K562 (cell line): ENCODE data around the gene GPRIN2. TPM values are rescaled to one million over a fixed set of nuclear protein-coding genes. Genes with fewer than 3 reads are reported as not detected.
A peak's percentile ranks its signal among the peaks of the same experiment; 100 is the strongest.

Source experiments
- ATAC-seq: fragments of 200-7000 bp; cut with Tn5 transposase; 3 replicates; pipeline ENCODE4 v1.9.1; 2020; ENCODE audit warnings: moderate library complexity
- BruUV-seq: library from RNA; stranded (reverse); fragments of 400-500 nt; replicated peaks from 2 replicates; lab custom pipeline; 2021; lab: Mats Ljungman, UMichigan
- CTCF ChIA-PET: fragments of 300-600 bp; formaldehyde crosslinking; extraction: SDS; loops from one replicate; lab custom pipeline; 2021; ENCODE audit warnings: low intra/inter-chr PET ratio; lab: Yijun Ruan, JAX
- POLR2A ChIA-PET: fragments of 300-600, 350-650 bp; sonication (Branson Sonifier 250); formaldehyde crosslinking; extraction: SDS; loops from one replicate; lab custom pipeline; 2021; ENCODE audit warnings: antibody characterized with exemption, inconsistent platforms; lab: Yijun Ruan, JAX
- DNase-seq, 4 experiments: peaks; one replicate each; pipeline versions ENCODE4 v3.0.0 to v3.0.0-alpha.2; 2011 to 2018; ENCODE audit warnings: low spot score in 3 of 4, mixed read lengths in 3 of 4; ENCODE audit errors: extremely low read depth in 1 of 4
- FAIRE-seq: peaks from 2 replicates; lab custom pipeline; 2011; peaks lifted over from hg19 to GRCh38; lab: Jason Lieb, UNC
- H2AFZ ChIP-seq: 2 replicates; pipeline ENCODE4 v1.6.0; 2011; ENCODE audit warnings: low read depth, low read length, control low read depth, inconsistent platforms
- H3K27ac ChIP-seq: fragments of 200-600 bp; 3 replicates; pipeline ENCODE4 v1.8.0; 2011; ENCODE audit warnings: low read depth, mild to moderate bottlenecking, control low read depth, inconsistent platforms, low read length, moderate library complexity, mixed read lengths; ENCODE audit errors: extremely low read depth
- H3K27me3 ChIP-seq, 2 experiments: fragments of 300-600 bp in 1 of 2; 2 replicates in 1 of 2; 3 replicates in 1 of 2; pipeline versions ENCODE4 v1.6.0 to v1.8.0; 2011; ENCODE audit warnings: inconsistent platforms in 2 of 2, low read length in 2 of 2, mild to moderate bottlenecking in 1 of 2, mixed read lengths in 1 of 2, moderate library complexity in 1 of 2; ENCODE audit not compliant: control insufficient read depth in 2 of 2, insufficient read depth in 2 of 2
- H3K36me3 ChIP-seq: fragments of 300-600 bp; 3 replicates; pipeline ENCODE4 v1.8.0; 2011; ENCODE audit warnings: mild to moderate bottlenecking, low read length, inconsistent platforms; ENCODE audit not compliant: control insufficient read depth, insufficient read depth
- H3K4me1 ChIP-seq, 2 experiments: fragments of 200-600 bp in 1 of 2; replicated peaks in 1 of 2; 2 replicates in 1 of 2; 3 replicates in 1 of 2; pipeline versions ENCODE4 v1.5.1 to v1.8.0; 2011; ENCODE audit warnings: inconsistent platforms in 2 of 2, low read length in 2 of 2, mild to moderate bottlenecking in 1 of 2, mixed read lengths in 1 of 2, moderate library complexity in 1 of 2; ENCODE audit not compliant: control insufficient read depth in 2 of 2, insufficient read depth in 2 of 2
- H3K4me2 ChIP-seq: 2 replicates; pipeline ENCODE4 v1.6.1; 2011; ENCODE audit warnings: low read length, control low read depth, inconsistent platforms, mixed read lengths; ENCODE audit not compliant: insufficient read depth
- H3K4me3 ChIP-seq: fragments of 200-600 bp; sonication (generic), shearing (Covaris generic); 2 replicates; pipeline ENCODE4 v1.5.1; 2016; ENCODE audit warnings: control low read depth, inconsistent platforms
- H3K79me2 ChIP-seq: fragments of 200-600 bp; 3 replicates; pipeline ENCODE4 v1.8.0; 2011; ENCODE audit warnings: low read length, inconsistent platforms; ENCODE audit not compliant: control insufficient read depth, insufficient read depth
- H3K9ac ChIP-seq, 2 experiments: 2 replicates each; pipeline versions ENCODE4 v1.6.0 to v1.6.1; 2011; ENCODE audit warnings: low read depth in 2 of 2, low read length in 2 of 2, control low read depth in 1 of 2, inconsistent platforms in 1 of 2, mild to moderate bottlenecking in 1 of 2, mixed read lengths in 1 of 2; ENCODE audit not compliant: insufficient read depth in 1 of 2
- H3K9me1 ChIP-seq: one replicate; pipeline ENCODE4 v1.6.0; 2011; ENCODE audit warnings: inconsistent platforms, mild to moderate bottlenecking, low read length, moderate library complexity; ENCODE audit not compliant: control insufficient read depth, insufficient read depth
- H3K9me3 ChIP-seq: replicated peaks from 2 replicates; pipeline ENCODE4 v1.5.1; 2011; ENCODE audit warnings: low read depth, low read length, inconsistent platforms; ENCODE audit not compliant: control insufficient read depth, insufficient read depth
- H4K20me1 ChIP-seq: replicated peaks from 2 replicates; pipeline ENCODE4 v1.6.1; 2011; ENCODE audit warnings: low read length, inconsistent platforms, mixed read lengths; ENCODE audit not compliant: control insufficient read depth, insufficient read depth
- MCM7 ChIP-seq, 2 experiments: fragments of 450-650 bp; IDR thresholded peaks; 2 replicates each; pipeline ENCODE4 v1.6.1; 2016 to 2018
- PTRF ChIP-seq: fragments of 450-650 bp; IDR thresholded peaks from 2 replicates; pipeline ENCODE4 v1.6.1; 2016; ENCODE audit warnings: mild to moderate bottlenecking, missing genetic modification characterization, missing compliant biosample characterization
- SNRNP70 ChIP-seq: fragments of 200-400 bp; formaldehyde crosslinking; optimal IDR thresholded peaks from 2 replicates; pipeline ENCODE3; 2017; ENCODE audit warnings: low read depth, low read length
- STAG1 ChIP-seq: sonication (generic); formaldehyde crosslinking; IDR thresholded peaks from 2 replicates; pipeline ENCODE4 v1.5.0; 2020; ENCODE audit warnings: missing genetic modification reagents, borderline replicate concordance
- WGBS: fragments of 100-300 bp; shearing (Covaris generic); methylation state at CpG from one replicate; pipeline ENCODE4 v1.1.6; 2016; ENCODE audit warnings: low coverage, mixed read lengths; ENCODE audit not compliant: insufficient coverage; ENCODE audit errors: missing lambda C conversion rate; 5-methylcytosine and 5-hydroxymethylcytosine counted together
- in situ Hi-C: fragments of 300-500 bp; cut with MboI; formaldehyde crosslinking; loops from 4 replicates; pipeline ENCODE4 v1.15.0; 2018; ENCODE audit warnings: inconsistent platforms, mixed read lengths
- intact Hi-C: fragments of 100-400 bp; cut with micrococcal nuclease; formaldehyde crosslinking; loops from 2 replicates; pipeline ENCODE4 v1.14.2; 2022
- polyA plus RNA-seq, 8 experiments: library from polyadenylated mRNA; depleted of rRNA in 4 of 8; stranded (reverse) in 5 of 8; unstranded in 3 of 8; fragments of >200 nt; fragmentation: Nextera tagmentation in 2 of 8; fragmentation: Illumina TruSeq in 1 of 8; extraction: Ambion mirVana in 2 of 8; extraction: Trizol in 1 of 8; gene quantifications; 2 replicates each; pipeline versions ENCODE4 v1.2.1 to v1.2.3, GENCODE V29; 2011 to 2014; ENCODE audit warnings: inconsistent platforms in 1 of 8, missing spikeins in 1 of 8
- total RNA-seq, 7 experiments: library from RNA; depleted of rRNA in 6 of 7; stranded (reverse); fragments of >200 nt in 6 of 7; fragmentation: Illumina TruSeq in 2 of 7; extraction: Trizol in 2 of 7; gene quantifications; 2 replicates each; pipeline versions ENCODE4 v1.2.1 to v1.2.3, GENCODE V29; 2011 to 2021; ENCODE audit warnings: low replicate concordance in 1 of 7
- TF ChIP-seq, protein P1 (sequence below): fragments of 450-650 bp; IDR thresholded peaks from 2 replicates; pipeline ENCODE4 v1.6.1; 2014; ENCODE audit warnings: low read depth, mild to moderate bottlenecking, moderate library complexity, borderline replicate concordance
- TF ChIP-seq, protein P2 (sequence below): fragments of 450-650 bp; formaldehyde crosslinking; IDR thresholded peaks from 2 replicates; pipeline ENCODE4 v1.4.0; 2022; ENCODE audit warnings: missing genetic modification characterization

The GPRIN2 gene
- total and polyA plus RNA-seq, 9 of the 15 experiments (the other 6 are each of a cell fraction or from before 2014, with no cell fraction given), result not detected

DNA sequence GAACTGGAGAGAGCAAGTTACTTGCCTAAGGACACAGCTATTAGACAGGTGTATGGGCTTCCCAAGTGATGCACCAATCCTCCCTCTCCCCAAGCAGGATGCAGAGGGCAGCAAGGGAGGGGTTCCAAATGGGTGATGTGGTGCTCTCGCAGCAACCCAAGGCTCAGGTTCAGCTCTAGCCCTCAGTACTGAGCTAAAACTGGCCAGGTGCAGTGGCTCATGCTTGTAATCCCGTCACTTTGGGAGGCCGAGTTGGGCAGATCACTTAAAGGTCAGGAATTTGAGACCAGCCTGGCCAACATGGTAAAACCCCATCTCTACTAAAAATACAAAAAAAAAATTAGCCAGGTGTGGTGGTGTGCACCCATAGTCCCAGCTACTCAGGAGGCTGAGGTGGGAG lies 40.7 kb downstream of the GPRIN2 start:
- no peak for FAIRE-seq
- Histone ChIP-seq H3K27me3 (peaks cover 25 to 46% of the 10 kb centered on the region in 2 experiments; a peak in 4 of 5 replicates), H3K4me1 (no peaks in the 10 kb centered on the region), H3K79me2 (no peaks in the 10 kb centered on the region), H3K9me3 (no peaks in the 10 kb centered on the region), H2AFZ (no peak overlapping the region), H4K20me1 (peaks cover 8% of the 10 kb centered on the region; the same call in 1 of the 2 replicates), H3K9ac (no peak overlapping the region), H3K36me3 (no peaks in the 10 kb centered on the region), H3K27ac (no peak overlapping the region), H3K4me3 (no peak overlapping the region), H3K9me1 (no peaks in the 10 kb centered on the region), H3K4me2 (no peak overlapping the region)
- no peak for ATAC-seq
- intact Hi-C loops, result no loop called here
- no TSS peak for BruUV-seq
- DNase-seq, result no peak
- TF ChIP-seq STAG1, result 0 out of 2 replicates have a peak, but pooled peaks have one; percentile 8
- TF ChIP-seq SNRNP70, result no peak
- TF ChIP-seq MCM7 (IDR thresholded peaks at IDR 0.05), result 0 out of 4 replicates have a peak, but pooled peaks of 1 of the 2 experiments have one; percentile 53
- POLR2A ChIA-PET, result interaction anchor here (1.0 to 1.4 kb wide), 2 partner anchors 9 to 12 kb away, joined by 3 to 4 read pairs; no protein-coding TSS in a partner anchor
- WGBS, result 3% methylated on average over 3 of the region's 3 CpGs
- in situ Hi-C loops, result no loop called here
- CTCF ChIA-PET, result no interaction called here

DNA sequence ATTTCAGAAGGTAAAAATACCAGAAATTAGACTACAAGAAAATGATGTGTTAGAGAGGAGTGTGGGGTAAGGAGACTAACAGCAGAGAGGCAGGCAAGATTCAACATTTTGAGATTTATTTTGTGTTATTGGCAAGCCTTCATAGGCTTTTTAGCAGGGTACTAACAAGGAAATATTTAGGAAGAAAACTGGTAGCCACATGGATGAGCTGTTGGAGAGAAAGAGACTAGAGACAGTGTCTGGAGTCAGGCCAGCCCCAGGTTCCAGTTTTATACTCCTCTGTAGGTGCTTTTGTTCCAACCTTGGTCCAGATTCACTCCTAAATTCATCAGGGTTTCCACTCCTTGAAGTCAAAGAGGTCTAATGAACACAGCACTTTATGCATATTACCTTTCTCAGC lies 41.1 kb downstream of the GPRIN2 start:
- H3K9ac ChIP-seq, result no peak overlapping the region
- H3K27ac ChIP-seq, result no peak overlapping the region
- H3K36me3 ChIP-seq, result no peaks in the 10 kb centered on the region
- H3K9me1 ChIP-seq, result no peaks in the 10 kb centered on the region
- H3K27me3 ChIP-seq, result peaks cover 23 to 41% of the 10 kb centered on the region in 2 experiments; a peak in 4 of 5 replicates
- H2AFZ ChIP-seq, result no peak overlapping the region
- TF ChIP-seq, protein P1, sequence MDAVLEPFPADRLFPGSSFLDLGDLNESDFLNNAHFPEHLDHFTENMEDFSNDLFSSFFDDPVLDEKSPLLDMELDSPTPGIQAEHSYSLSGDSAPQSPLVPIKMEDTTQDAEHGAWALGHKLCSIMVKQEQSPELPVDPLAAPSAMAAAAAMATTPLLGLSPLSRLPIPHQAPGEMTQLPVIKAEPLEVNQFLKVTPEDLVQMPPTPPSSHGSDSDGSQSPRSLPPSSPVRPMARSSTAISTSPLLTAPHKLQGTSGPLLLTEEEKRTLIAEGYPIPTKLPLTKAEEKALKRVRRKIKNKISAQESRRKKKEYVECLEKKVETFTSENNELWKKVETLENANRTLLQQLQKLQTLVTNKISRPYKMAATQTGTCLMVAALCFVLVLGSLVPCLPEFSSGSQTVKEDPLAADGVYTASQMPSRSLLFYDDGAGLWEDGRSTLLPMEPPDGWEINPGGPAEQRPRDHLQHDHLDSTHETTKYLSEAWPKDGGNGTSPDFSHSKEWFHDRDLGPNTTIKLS, result no peak
- TF ChIP-seq PTRF, result no peak
- TF ChIP-seq, protein P2, sequence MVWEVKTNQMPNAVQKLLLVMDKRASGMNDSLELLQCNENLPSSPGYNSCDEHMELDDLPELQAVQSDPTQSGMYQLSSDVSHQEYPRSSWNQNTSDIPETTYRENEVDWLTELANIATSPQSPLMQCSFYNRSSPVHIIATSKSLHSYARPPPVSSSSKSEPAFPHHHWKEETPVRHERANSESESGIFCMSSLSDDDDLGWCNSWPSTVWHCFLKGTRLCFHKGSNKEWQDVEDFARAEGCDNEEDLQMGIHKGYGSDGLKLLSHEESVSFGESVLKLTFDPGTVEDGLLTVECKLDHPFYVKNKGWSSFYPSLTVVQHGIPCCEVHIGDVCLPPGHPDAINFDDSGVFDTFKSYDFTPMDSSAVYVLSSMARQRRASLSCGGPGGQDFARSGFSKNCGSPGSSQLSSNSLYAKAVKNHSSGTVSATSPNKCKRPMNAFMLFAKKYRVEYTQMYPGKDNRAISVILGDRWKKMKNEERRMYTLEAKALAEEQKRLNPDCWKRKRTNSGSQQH (CRISPR knock-in tag), result no peak
- POLR2A ChIA-PET, result interaction anchor here (1.0 kb wide), 1 partner anchor 9 kb away, joined by 3 read pairs; no protein-coding TSS in a partner anchor
- CTCF ChIA-PET, result no interaction called here
- no peak overlapping the region for H3K4me2 ChIP-seq
- intact Hi-C loops (no loop called here), in situ Hi-C loops (no loop called here)
- ATAC-seq, result no peak
- no peak for FAIRE-seq
- H3K79me2 ChIP-seq, result no peaks in the 10 kb centered on the region
- H4K20me1 ChIP-seq, result peaks cover 8% of the 10 kb centered on the region; the same call in 1 of the 2 replicates
- no TSS peak for BruUV-seq
- H3K4me1 ChIP-seq, result no peaks in the 10 kb centered on the region
- no peak for DNase-seq
- H3K4me3 ChIP-seq, result no peak overlapping the region
- no peaks in the 10 kb centered on the region for H3K9me3 ChIP-seq
